Measurements from ENCODE around the gene CMYA5.

Gene CMYA5

DNA sequence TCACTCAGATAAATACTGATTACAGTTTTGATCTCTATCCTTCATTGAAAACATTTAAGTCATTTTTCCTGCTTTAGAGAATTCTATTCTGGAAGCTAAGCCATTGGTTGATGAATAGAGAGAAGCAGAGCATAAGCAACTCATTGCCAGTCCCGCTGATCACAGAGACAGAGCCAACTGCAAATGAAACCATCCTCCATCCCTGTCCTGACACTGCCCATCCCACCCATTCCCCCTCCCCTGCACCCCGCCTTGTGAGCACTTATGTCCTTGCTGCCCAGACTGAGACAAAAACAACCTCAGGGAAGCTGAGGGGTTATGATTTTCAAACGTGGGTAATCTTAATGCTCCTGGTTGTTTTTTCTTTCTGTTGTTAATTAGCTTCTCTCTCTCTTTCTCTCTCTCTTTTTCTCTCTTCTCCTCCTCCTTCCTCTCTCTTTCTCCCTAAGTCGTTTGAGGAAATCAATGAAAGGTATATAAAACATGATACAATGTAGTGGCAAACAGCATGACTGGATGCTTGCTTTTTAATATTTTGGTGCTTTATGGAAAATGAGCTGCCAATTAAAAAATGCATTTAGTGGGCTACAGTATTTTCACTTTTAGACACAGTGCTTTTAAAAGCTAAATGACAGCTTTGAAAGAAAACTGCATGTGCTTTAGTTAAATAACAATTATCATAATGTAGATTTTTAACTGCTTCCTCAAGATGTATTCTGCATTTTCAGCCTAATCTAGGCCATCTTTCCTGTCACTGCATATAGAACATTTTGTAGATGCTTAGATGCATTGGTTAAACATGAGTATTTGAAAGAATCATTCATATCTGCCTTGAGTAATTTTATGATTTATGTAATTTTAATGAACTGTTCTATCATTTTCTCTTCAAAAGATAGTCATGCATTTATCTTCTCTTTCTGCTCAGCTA lies 57.3 kb downstream of the CMYA5 start:
- H3K4me3 ChIP-seq (ENCODE audit: low read length) = no peak overlapping the region
- H3K4me2 ChIP-seq (ENCODE audit: low read length) = no peak overlapping the region
- no peaks in the 10 kb centered on the region for H3K4me1 ChIP-seq (ENCODE audit: control insufficient read depth, low read length)
- no peaks in the 10 kb centered on the region for H3F3A ChIP-seq (ENCODE audit: control insufficient read depth, insufficient read depth)
- no peaks in the 10 kb centered on the region for H3K79me2 ChIP-seq (ENCODE audit: control insufficient read depth, low read length)
- peaks cover 13% of the 10 kb centered on the region for H3K27me3 ChIP-seq (ENCODE audit: control insufficient read depth, low read length)
- TF ChIP-seq, protein P1, sequence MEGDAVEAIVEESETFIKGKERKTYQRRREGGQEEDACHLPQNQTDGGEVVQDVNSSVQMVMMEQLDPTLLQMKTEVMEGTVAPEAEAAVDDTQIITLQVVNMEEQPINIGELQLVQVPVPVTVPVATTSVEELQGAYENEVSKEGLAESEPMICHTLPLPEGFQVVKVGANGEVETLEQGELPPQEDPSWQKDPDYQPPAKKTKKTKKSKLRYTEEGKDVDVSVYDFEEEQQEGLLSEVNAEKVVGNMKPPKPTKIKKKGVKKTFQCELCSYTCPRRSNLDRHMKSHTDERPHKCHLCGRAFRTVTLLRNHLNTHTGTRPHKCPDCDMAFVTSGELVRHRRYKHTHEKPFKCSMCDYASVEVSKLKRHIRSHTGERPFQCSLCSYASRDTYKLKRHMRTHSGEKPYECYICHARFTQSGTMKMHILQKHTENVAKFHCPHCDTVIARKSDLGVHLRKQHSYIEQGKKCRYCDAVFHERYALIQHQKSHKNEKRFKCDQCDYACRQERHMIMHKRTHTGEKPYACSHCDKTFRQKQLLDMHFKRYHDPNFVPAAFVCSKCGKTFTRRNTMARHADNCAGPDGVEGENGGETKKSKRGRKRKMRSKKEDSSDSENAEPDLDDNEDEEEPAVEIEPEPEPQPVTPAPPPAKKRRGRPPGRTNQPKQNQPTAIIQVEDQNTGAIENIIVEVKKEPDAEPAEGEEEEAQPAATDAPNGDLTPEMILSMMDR (IDR thresholded peaks at IDR 0.05; ENCODE audit: low read depth, low read length, poor library complexity, severe bottlenecking) = no peak
- TF ChIP-seq EZH2phosphoT487 (IDR thresholded peaks at IDR 0.05; ENCODE audit: borderline replicate concordance, low read length) = no peak
- no peak overlapping the region for H3K27ac ChIP-seq (ENCODE audit: low read depth, low read length)
- no peaks in the 10 kb centered on the region for H3K36me3 ChIP-seq (ENCODE audit: control insufficient read depth, low read length)
- no peaks in the 10 kb centered on the region for H3K9me2 ChIP-seq (replicated peaks; ENCODE audit: control insufficient read depth, low read length)
- H4K20me1 ChIP-seq (ENCODE audit: control insufficient read depth, insufficient read depth, low read depth, low read length) = no peaks in the 10 kb centered on the region
- H3K9me3 ChIP-seq (ENCODE audit: control insufficient read depth, insufficient read depth, low read length) = no peaks in the 10 kb centered on the region

DNA sequence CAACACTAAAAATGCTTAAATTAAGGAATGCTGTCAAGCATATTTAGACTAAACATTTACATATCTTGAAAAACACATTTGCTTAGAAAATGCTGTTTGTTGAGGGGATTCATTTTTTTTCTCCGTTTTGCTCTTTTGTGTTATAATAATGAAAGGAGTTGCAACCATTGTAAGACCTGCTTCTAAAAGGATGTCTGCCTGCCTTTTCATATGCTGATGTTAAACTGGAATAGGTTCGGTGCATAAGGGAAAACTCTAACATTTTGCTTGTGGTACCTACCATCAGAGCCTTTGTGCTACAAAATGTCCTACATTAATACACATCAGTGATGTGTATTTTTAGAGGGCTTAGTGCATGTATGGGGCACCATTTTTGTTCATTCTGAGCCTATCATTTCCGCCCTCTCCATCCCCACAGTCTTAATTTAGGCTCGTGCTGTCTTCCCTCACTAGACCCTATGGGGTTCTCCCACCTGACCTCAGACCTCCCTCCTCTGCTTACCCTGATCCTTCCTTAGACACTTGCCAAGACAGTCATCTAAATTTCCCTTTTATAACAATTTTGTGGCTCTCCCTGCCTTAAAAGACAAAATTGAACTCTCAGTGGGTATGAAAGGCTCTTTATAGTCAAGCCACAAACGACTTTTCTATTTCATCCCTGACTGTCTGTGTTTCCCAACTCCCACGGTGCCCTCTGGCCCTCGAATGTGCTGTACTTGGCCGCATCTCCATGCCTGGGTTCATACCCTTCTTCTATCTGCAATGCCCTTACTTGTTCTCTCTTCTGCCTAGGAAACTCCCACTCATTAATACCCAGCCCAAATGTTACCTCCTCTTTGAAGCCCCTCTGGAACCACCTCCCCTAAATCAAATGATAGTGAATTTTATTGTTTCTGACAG lies 61.2 kb downstream of the CMYA5 start:
- no peaks in the 10 kb centered on the region for H3K9me2 ChIP-seq (replicated peaks; ENCODE audit: control insufficient read depth, low read length)
- no peak overlapping the region for H3K27ac ChIP-seq (ENCODE audit: low read depth, low read length)
- no peaks in the 10 kb centered on the region for H3K9me3 ChIP-seq (ENCODE audit: control insufficient read depth, insufficient read depth, low read length)
- no peak overlapping the region for H3K4me2 ChIP-seq (ENCODE audit: low read length)
- no peaks in the 10 kb centered on the region for H3K79me2 ChIP-seq (ENCODE audit: control insufficient read depth, low read length)
- H4K20me1 ChIP-seq (ENCODE audit: control insufficient read depth, insufficient read depth, low read depth, low read length) = no peaks in the 10 kb centered on the region
- TF ChIP-seq, protein P1 (IDR thresholded peaks at IDR 0.05; ENCODE audit: low read depth, low read length, poor library complexity, severe bottlenecking) = no peak
- no peak for TF ChIP-seq EZH2phosphoT487 (IDR thresholded peaks at IDR 0.05; ENCODE audit: borderline replicate concordance, low read length)
- no peaks in the 10 kb centered on the region for H3K4me1 ChIP-seq (ENCODE audit: control insufficient read depth, low read length)
- H3F3A ChIP-seq (ENCODE audit: control insufficient read depth, insufficient read depth) = no peaks in the 10 kb centered on the region
- no peak overlapping the region for H3K4me3 ChIP-seq (ENCODE audit: low read length)
- H3K27me3 ChIP-seq (ENCODE audit: control insufficient read depth, low read length) = peaks cover 18% of the 10 kb centered on the region
- no peaks in the 10 kb centered on the region for H3K36me3 ChIP-seq (ENCODE audit: control insufficient read depth, low read length)

DNA sequence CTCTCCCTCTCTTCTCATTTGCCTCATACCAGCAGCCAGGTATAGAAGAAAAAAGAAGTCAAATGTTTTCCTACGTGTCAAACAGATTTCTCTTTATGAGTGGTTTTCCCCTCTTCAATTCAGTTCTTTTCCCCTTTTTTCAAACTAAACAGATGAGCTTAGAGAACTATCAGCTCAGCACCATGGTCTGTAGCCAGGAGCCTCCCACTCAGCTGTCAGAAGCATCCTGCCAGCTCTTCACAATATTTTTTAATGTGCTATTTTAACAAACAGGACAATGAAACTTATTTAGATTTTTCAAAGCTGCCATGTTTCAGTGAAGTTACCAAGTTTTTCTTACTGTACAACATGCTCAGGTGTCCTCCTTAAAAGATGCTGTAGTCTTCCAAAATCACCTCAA lies 63.5 kb downstream of the CMYA5 start:
- no peaks in the 10 kb centered on the region for H3K9me3 ChIP-seq (ENCODE audit: control insufficient read depth, insufficient read depth, low read length)
- no peaks in the 10 kb centered on the region for H3K79me2 ChIP-seq (ENCODE audit: control insufficient read depth, low read length)
- peaks cover 15% of the 10 kb centered on the region for H3K27me3 ChIP-seq (ENCODE audit: control insufficient read depth, low read length)
- H4K20me1 ChIP-seq (ENCODE audit: control insufficient read depth, insufficient read depth, low read depth, low read length) = no peaks in the 10 kb centered on the region
- H3K4me3 ChIP-seq (ENCODE audit: low read length) = no peak overlapping the region
- H3K4me2 ChIP-seq (ENCODE audit: low read length) = no peak overlapping the region
- no peaks in the 10 kb centered on the region for H3K36me3 ChIP-seq (ENCODE audit: control insufficient read depth, low read length)
- TF ChIP-seq, protein P1 (IDR thresholded peaks at IDR 0.05; ENCODE audit: low read depth, low read length, poor library complexity, severe bottlenecking) = no peak
- TF ChIP-seq EZH2phosphoT487 (IDR thresholded peaks at IDR 0.05; ENCODE audit: borderline replicate concordance, low read length) = no peak
- H3K4me1 ChIP-seq (ENCODE audit: control insufficient read depth, low read length) = no peaks in the 10 kb centered on the region
- no peak overlapping the region for H3K27ac ChIP-seq (ENCODE audit: low read depth, low read length)
- H3K9me2 ChIP-seq (replicated peaks; ENCODE audit: control insufficient read depth, low read length) = no peaks in the 10 kb centered on the region
- no peaks in the 10 kb centered on the region for H3F3A ChIP-seq (ENCODE audit: control insufficient read depth, insufficient read depth)

Data from DOHH2 (cell line).